Lower leg skin (tissue), 3 donors: ENCODE data around the gene KRT7.

Experiments
- POLR2A ChIP-seq, 2 donors: fragments of 450-650 bp; IDR thresholded peaks; one replicate each; pipeline ENCODE4 v1.6.1; 2016 to 2017; ENCODE audit warnings: antibody characterized with exemption in 2 of 2, mild to moderate bottlenecking in 1 of 2, moderate library complexity in 1 of 2
- TF ChIP-seq, protein P1 (sequence below), 3 donors: fragments of 450-650 bp; IDR thresholded peaks; one replicate each; pipeline ENCODE4 v1.5.1; 2016; ENCODE audit warnings: antibody characterized with exemption in 3 of 3, mild to moderate bottlenecking in 3 of 3, moderate library complexity in 2 of 3

DNA sequence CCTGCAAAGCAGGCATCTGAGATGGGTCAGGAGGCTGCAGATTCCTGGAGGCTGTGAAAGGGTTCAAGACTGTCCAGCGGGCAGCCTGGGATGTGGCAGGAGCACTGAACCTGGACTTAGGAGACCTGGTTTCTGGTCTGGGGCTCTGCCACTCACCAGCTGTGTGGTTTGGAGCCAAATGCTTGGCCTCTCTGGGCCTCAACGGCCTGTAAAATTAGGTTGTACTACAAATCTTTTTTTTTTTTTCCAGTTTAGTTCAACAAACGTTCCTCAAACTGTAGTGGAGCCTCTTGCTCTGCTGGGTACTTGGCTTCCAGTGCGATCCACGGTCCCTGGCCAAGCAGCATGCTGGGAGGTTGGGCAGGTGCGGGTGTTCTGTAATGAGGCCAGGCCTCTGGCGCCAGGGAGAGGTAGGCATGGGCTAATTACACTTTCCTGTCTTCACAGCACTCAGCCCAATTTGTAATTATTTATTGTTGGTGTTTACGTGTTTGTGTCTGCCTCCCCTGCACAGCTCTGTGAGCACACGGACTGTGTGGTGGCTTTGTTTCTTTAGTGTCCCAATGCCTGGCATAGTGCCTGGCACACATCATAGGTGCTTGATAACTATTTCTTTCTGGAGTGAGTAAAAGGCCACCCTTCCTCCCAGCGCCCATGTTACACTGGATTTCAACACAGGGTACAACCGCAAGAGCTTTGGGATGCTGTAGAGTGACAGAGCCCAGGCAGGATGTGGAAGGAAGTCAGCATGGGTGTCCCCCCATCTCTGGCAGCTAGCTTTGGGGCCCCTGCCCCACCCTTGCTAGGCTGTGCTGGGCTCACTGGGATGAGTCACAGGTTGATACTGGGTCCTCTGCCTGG lies 35.4 kb upstream of the KRT7 start:
- no peak for TF ChIP-seq POLR2A (IDR thresholded peaks at IDR 0.05)
- TF ChIP-seq, protein P1, sequence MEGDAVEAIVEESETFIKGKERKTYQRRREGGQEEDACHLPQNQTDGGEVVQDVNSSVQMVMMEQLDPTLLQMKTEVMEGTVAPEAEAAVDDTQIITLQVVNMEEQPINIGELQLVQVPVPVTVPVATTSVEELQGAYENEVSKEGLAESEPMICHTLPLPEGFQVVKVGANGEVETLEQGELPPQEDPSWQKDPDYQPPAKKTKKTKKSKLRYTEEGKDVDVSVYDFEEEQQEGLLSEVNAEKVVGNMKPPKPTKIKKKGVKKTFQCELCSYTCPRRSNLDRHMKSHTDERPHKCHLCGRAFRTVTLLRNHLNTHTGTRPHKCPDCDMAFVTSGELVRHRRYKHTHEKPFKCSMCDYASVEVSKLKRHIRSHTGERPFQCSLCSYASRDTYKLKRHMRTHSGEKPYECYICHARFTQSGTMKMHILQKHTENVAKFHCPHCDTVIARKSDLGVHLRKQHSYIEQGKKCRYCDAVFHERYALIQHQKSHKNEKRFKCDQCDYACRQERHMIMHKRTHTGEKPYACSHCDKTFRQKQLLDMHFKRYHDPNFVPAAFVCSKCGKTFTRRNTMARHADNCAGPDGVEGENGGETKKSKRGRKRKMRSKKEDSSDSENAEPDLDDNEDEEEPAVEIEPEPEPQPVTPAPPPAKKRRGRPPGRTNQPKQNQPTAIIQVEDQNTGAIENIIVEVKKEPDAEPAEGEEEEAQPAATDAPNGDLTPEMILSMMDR (IDR thresholded peaks at IDR 0.05), result no peak
